EH (cell line): ENCODE results near the gene SLC24A4.

ENCODE experiments used
- DNase-seq: peaks from one replicate; pipeline ENCODE4 v3.0.0-alpha.2; 2015; ENCODE audit warnings: low read depth

Gene SLC24A4

GRCh38 chr14:92323011-92323915 lies at the start of gene SLC24A4:
Gene SLC24A4 (plus strand): TSS chr14:92323165. CDS start chr14:92323831, 666 bp downstream.
- no peak for DNase-seq

DNA sequence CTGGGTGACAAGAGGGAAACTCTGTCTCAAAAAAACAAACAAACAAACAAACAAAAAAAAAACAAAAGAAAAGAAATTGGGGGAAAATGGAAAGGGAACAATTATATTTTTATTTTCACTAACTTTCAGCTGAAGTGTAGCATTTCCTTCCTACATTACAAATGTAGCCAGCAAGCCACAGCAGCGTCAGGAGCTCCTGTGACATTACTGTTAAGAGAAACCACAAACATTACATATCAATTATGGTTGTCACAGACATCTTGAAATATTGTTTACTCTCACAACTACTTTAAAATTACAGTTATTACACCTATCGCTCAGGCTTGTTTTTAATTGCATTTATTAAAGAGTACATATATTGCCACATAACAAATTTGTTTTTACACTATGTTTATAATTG lies 49.8 kb upstream of the SLC24A4 start:
- no peak for DNase-seq

GRCh38 chr14:92274055-92274454 lies 48.9 kb upstream of the SLC24A4 start:
- DNase-seq = no peak

- DNase-seq = no peak
Observed at GRCh38 chr14:92276074-92276473, 46.9 kb upstream of the SLC24A4 start.

DNA sequence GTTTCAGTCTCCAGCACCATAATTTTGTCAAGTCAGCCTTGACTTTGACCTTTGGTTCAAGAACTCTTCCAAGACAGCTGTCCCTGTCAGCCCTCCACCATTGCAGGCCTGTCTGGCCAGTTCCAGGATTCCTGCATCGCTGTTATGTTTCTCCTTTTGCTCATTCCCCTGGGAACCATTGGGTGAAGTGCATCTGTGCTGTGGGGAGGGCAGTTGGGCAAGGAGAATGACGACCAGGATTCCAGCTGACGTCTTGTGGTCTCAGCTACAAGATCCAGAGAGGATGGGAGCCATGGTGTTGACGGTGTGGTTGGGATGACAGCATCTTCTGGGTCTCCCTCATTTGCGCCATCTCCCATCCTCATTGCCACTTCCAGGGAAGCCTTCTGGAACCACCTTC lies 45.9 kb upstream of the SLC24A4 start:
- DNase-seq = no peak

- no peak for DNase-seq
Observed at GRCh38 chr14:92280554-92281262, 42.3 kb upstream of the SLC24A4 start.

DNA sequence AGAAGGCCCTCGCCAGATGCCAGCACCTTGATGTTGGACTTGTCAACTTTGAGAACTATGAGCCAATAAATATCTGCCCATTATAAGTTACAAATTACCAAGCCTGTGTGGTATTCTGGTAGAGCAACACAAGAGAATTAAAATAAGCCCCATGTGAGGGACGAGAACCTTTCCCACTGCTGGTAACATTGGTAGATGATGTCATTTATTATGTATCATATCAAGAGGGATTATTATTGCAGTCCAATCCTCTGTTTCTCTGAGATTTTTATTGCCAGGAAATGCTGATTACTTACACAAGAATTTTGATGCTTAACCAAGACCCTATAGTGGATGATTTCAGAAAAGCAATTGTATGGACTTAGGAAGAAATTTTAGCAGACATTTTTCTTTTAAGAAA lies 40.3 kb upstream of the SLC24A4 start:
- DNase-seq = peak; percentile 3

- DNase-seq = no peak
Observed at GRCh38 chr14:92285311-92285710, 37.7 kb upstream of the SLC24A4 start.

GRCh38 chr14:92287987-92288386 lies 35.0 kb upstream of the SLC24A4 start:
- no peak for DNase-seq

GRCh38 chr14:92288994-92289660 lies 33.8 kb upstream of the SLC24A4 start:
- no peak for DNase-seq

GRCh38 chr14:92292673-92293072 lies 30.3 kb upstream of the SLC24A4 start:
- DNase-seq = no peak

GRCh38 chr14:92294506-92294905 lies 28.5 kb upstream of the SLC24A4 start:
- no peak for DNase-seq

GRCh38 chr14:92297818-92298595 lies 25.0 kb upstream of the SLC24A4 start:
- no peak for DNase-seq

DNA sequence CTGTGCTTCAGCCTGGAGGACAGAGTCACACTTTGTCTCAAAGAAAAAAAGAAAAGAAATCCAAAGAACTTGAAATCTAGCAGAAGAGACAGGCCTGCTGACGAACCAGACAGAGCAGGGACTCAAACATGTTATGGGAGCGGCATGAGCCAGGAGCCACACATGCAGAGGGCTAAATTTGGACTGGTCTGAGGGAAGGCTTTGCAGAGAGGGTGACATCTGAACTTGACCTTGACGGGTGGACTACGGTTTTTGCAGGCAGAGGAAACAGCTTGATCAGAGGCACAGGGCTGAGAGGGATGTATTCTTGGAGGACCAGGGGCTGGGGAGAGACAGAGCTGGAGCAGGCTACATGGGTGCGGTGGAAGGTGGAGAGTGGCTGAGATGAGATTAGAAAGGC lies 20.5 kb upstream of the SLC24A4 start:
- no peak for DNase-seq

- DNase-seq = no peak
Observed at GRCh38 chr14:92308716-92309115, 14.2 kb upstream of the SLC24A4 start.

DNA sequence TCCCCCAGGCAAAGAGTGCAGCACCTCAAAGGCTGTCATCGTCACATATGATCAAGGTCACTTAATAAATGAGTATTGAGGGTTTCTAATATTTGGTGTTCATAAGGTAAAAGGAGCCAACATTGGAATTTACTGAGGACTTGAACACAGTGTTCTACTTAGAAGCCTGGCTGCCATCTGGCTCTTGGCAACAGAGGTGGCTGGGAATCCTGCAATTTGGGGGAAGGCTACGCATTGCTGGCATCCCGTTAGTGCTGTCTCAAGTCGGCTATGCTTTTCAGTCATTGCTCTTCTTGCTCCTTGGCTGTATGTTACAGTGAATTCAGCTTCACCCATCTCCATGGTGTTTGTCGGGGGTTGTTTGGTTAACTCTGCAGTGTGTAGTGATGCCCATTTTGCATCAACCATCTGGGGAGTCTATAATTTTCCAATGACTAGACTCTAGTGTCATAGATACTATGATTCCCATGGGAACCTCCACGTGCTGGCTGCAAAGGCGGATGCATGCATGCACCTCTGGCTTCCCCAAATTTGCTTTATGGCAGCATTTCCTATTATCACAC lies 12.9 kb upstream of the SLC24A4 start:
- no peak for DNase-seq

- DNase-seq = no peak
Observed at GRCh38 chr14:92310776-92311375, 12.1 kb upstream of the SLC24A4 start.

DNA sequence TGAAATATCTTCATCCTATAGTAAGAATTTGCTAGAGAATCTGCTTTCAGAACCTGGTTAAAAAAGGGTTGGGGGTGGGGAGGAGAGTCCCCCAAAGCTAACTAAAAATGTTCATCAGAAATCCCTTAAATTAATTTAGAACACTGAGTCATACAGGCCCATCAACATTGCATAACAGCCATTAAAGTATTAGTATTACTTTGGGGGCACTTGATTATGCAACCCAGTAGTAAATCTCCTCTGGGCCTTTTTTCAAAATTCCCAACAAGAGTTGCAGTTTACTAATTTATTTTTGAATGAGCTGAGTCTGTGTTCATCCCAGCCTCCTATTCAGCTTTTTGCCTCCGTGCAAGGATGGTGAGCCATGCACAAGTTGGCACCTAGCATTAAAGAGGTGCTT lies 8.8 kb upstream of the SLC24A4 start:
- DNase-seq = no peak

- no peak for DNase-seq
Observed at GRCh38 chr14:92315050-92315805, 7.7 kb upstream of the SLC24A4 start.

GRCh38 chr14:92316176-92316575 lies 6.8 kb upstream of the SLC24A4 start:
- DNase-seq = no peak
